22Rv1 (cell line): ENCODE data around the gene MPEG1.

Experiments
- H3K27ac ChIP-seq: fragments of 450-650 bp; 2 replicates; pipeline ENCODE4 v1.5.1; 2017
- CTCF ChIP-seq: fragments of 450-650 bp; IDR thresholded peaks from 2 replicates; pipeline ENCODE4 v1.5.1; 2017; ENCODE audit warnings: mild to moderate bottlenecking
- ZFX ChIP-seq: fragments of 450-650 bp; IDR thresholded peaks from 2 replicates; pipeline ENCODE4 v1.6.1; 2017; ENCODE audit warnings: antibody characterized with exemption, borderline replicate concordance

The MPEG1 gene

GRCh38 chr11:59212744-59213631, at the start of gene MPEG1:
Gene MPEG1, minus strand, starts transcription at chr11:59212927. Its CDS starts 62 bp downstream, at chr11:59212865.
- no peak for TF ChIP-seq CTCF
- TF ChIP-seq ZFX, result no peak
- H3K27ac ChIP-seq, result no peak within 1 kb of the TSS

GRCh38 chr11:59262177-59262818, 49.6 kb upstream of the MPEG1 start:
- no peak for TF ChIP-seq CTCF
- no peak for TF ChIP-seq ZFX
- H3K27ac ChIP-seq, result no peak overlapping the region

GRCh38 chr11:59261150-59261549, 48.4 kb upstream of the MPEG1 start:
- TF ChIP-seq ZFX (no peak), CTCF (no peak)
- no peak overlapping the region for H3K27ac ChIP-seq

- TF ChIP-seq CTCF (no peak), ZFX (no peak)
- no peak overlapping the region for H3K27ac ChIP-seq
Measured at GRCh38 chr11:59259867-59260475, 47.2 kb upstream of the MPEG1 start.

GRCh38 chr11:59259047-59259446, 46.3 kb upstream of the MPEG1 start:
- TF ChIP-seq CTCF (no peak), ZFX (no peak)
- no peak overlapping the region for H3K27ac ChIP-seq

GRCh38 chr11:59255281-59255680, 42.6 kb upstream of the MPEG1 start:
- TF ChIP-seq ZFX (no peak), CTCF (no peak)
- H3K27ac ChIP-seq, result no peak overlapping the region

GRCh38 chr11:59254286-59254685, 41.6 kb upstream of the MPEG1 start:
- TF ChIP-seq CTCF (no peak), ZFX (no peak)
- H3K27ac ChIP-seq, result no peak overlapping the region
